Karpas-422 (cell line): ENCODE results near the gene RTN1. TPM values are rescaled to one million over a fixed set of nuclear protein-coding genes. Genes with fewer than 3 reads are reported as not detected.

Experiments used
- DNase-seq: peaks from one replicate; pipeline ENCODE4 v3.0.0-alpha.2; 2015
- H2AFZ ChIP-seq: fragments of 200-600 bp; sonication (generic); 2 replicates; pipeline ENCODE4 v1.6.1; 2014; ENCODE audit warnings: antibody characterized with exemption, low read length, mixed read lengths
- H3K27ac ChIP-seq: fragments of 200-600 bp; sonication (generic); 2 replicates; pipeline ENCODE4 v1.5.1; 2014; ENCODE audit warnings: mild to moderate bottlenecking, low read length, moderate library complexity
- H3K27me3 ChIP-seq: fragments of 200-600 bp; sonication (generic); 2 replicates; pipeline ENCODE4 v1.6.1; 2014; ENCODE audit warnings: low read length, mixed read lengths
- H3K36me3 ChIP-seq: fragments of 200-600 bp; sonication (generic); 2 replicates; pipeline ENCODE4 v1.6.1; 2014; ENCODE audit warnings: low read length, mixed read lengths; ENCODE audit not compliant: insufficient read depth
- H3K4me1 ChIP-seq: fragments of 200-600 bp; sonication (generic); 2 replicates; pipeline ENCODE4 v1.6.1; 2014; ENCODE audit warnings: mild to moderate bottlenecking, low read length, mixed read lengths
- H3K4me2 ChIP-seq: fragments of 200-600 bp; sonication (generic); 2 replicates; pipeline ENCODE4 v1.6.1; 2014; ENCODE audit warnings: low read length, low read depth, mild to moderate bottlenecking; ENCODE audit not compliant: poor library complexity, severe bottlenecking
- H3K4me3 ChIP-seq: fragments of 200-600 bp; sonication (generic); 2 replicates; pipeline ENCODE4 v1.5.1; 2014; ENCODE audit warnings: mild to moderate bottlenecking, antibody characterized with exemption, low read length, mixed read lengths
- H3K79me2 ChIP-seq: fragments of 200-600 bp; sonication (generic); 2 replicates; pipeline ENCODE4 v1.6.1; 2014; ENCODE audit warnings: mild to moderate bottlenecking, low read length, mixed read lengths
- H3K9ac ChIP-seq: fragments of 200-600 bp; sonication (generic); 2 replicates; pipeline ENCODE4 v1.6.0; 2014; ENCODE audit warnings: low read length
- H3K9me2 ChIP-seq: fragments of 200-600 bp; sonication (generic), shearing (Covaris generic); replicated peaks from 2 replicates; pipeline ENCODE4 v1.6.0; 2014; ENCODE audit warnings: mild to moderate bottlenecking, low read length, moderate library complexity; ENCODE audit not compliant: insufficient read depth
- H3K9me3 ChIP-seq: fragments of 300-700, 200-600 bp; sonication (generic); 2 replicates; pipeline ENCODE4 v1.6.1; 2014; ENCODE audit warnings: low read length, mixed read lengths
- H4K20me1 ChIP-seq: fragments of 200-600 bp; sonication (generic); 2 replicates; pipeline ENCODE4 v1.6.1; 2014; ENCODE audit warnings: mild to moderate bottlenecking, antibody characterized with exemption, low read length, low read depth; ENCODE audit not compliant: insufficient read depth
- total RNA-seq: library from RNA; depleted of rRNA; stranded (reverse); fragments of >200 nt; shearing (Covaris generic); gene quantifications from 2 replicates; pipeline ENCODE4 v1.2.3, GENCODE V29; 2014; ENCODE audit warnings: low replicate concordance

Gene RTN1
- total RNA-seq, 1 experiment from 2014 or later: not detected

DNA sequence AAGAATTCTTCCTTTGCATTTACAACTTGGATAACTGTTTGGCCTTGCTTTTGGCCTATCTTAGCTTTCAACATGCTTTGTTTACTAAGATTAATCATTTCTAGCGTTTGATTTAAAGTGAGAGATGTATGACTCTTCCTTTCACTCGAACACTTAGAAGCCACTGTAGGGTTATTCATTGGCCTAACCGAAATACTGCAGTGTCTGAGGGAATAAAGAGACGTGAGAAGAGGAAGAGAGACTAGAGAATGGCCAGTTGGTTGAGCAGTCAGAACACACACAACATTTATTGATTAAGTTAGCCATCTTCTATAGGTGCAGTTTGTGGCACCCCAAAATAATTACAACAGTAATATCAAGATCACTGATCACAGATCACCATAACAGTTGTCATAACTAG, 231.7 kb downstream of the RTN1 start:
- Histone ChIP-seq H3K4me3 (no peak overlapping the region), H3K4me1 (no peaks in the 10 kb centered on the region), H3K79me2 (no peaks in the 10 kb centered on the region), H3K36me3 (no peaks in the 10 kb centered on the region), H4K20me1 (no peaks in the 10 kb centered on the region), H3K27ac (no peak overlapping the region), H3K9ac (no peak overlapping the region), H2AFZ (no peak overlapping the region), H3K27me3 (no peaks in the 10 kb centered on the region), H3K4me2 (no peak overlapping the region), H3K9me2 (no peaks in the 10 kb centered on the region), H3K9me3 (peaks cover 3% of the 10 kb centered on the region; the same call in 1 of the 2 replicates)
- DNase-seq: no peak

DNA sequence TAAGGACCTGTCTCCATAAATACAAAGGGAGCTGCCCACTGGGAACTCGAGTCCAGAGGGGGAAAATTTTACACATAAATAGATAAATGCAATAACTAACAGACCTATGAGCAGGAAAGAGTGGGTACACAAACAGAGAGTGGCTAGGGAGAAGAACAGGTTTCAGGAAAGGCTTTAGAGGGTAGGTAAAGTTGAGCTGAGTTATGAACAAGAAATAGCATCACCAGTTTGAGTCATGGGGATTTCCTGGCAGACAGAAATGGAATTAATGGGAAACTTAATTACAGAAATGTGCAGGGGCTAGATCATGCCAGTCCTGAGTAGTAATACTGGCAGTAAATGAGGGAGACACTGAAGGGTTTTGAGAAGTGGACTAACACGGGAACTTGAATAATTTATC, 236.0 kb downstream of the RTN1 start:
- Histone ChIP-seq H2AFZ (no peak overlapping the region), H3K9me2 (no peaks in the 10 kb centered on the region), H3K79me2 (no peaks in the 10 kb centered on the region), H3K4me3 (no peak overlapping the region), H3K27me3 (no peaks in the 10 kb centered on the region), H4K20me1 (no peaks in the 10 kb centered on the region), H3K4me1 (no peaks in the 10 kb centered on the region), H3K27ac (no peak overlapping the region), H3K36me3 (no peaks in the 10 kb centered on the region), H3K9me3 (no peaks in the 10 kb centered on the region), H3K9ac (no peak overlapping the region), H3K4me2 (no peak overlapping the region)
- DNase-seq: no peak

DNA sequence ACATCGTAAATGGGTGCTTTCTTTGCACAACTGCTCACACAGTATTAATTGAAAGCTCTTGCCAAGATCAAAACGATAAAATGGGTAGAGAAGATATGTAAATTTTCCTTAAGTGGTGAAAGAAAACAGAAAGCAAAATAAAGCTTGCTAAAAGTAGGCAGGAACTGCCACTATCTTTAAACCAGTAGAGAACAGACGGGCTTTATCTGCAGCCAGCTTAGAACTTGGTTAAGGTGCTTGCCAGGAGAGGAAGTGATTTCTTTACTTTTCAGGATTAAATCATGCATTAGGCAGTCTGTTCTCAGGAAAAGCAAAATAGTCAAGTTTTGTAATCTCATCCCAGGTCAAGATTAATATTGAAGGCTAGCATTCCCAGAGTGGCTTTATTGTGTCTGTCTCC, 237.1 kb downstream of the RTN1 start:
- no peaks in the 10 kb centered on the region for H3K4me1 ChIP-seq
- no peak overlapping the region for H3K9ac ChIP-seq
- no peak for DNase-seq
- no peaks in the 10 kb centered on the region for H3K27me3 ChIP-seq
- no peaks in the 10 kb centered on the region for H3K79me2 ChIP-seq
- H3K27ac ChIP-seq: no peak overlapping the region
- H3K4me3 ChIP-seq: no peak overlapping the region
- no peak overlapping the region for H2AFZ ChIP-seq
- H3K36me3 ChIP-seq: no peaks in the 10 kb centered on the region
- H4K20me1 ChIP-seq: no peaks in the 10 kb centered on the region
- no peak overlapping the region for H3K4me2 ChIP-seq
- no peaks in the 10 kb centered on the region for H3K9me3 ChIP-seq
- H3K9me2 ChIP-seq: no peaks in the 10 kb centered on the region

DNA sequence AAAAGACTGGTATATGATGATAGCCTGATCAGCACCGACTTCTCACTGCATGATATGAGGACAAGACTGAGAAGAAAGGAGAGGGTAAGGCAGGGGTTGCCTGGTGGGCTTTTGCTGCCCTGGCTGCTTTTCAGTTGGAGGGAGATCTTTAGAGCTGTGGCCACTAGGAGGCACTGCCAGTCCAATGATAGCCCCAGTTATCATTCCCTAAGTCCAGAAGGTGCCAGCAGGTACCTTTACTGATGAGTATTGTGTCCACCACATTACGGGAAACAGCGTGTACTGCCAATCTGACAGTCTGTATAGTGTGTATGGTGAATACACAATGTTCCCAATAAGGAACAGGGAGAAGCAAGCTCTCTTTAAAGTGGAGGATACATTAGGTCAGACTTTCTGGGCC, 238.2 kb downstream of the RTN1 start:
- no peaks in the 10 kb centered on the region for H3K27me3 ChIP-seq
- no peaks in the 10 kb centered on the region for H3K36me3 ChIP-seq
- H4K20me1 ChIP-seq: no peaks in the 10 kb centered on the region
- no peak overlapping the region for H3K4me2 ChIP-seq
- no peak overlapping the region for H3K9ac ChIP-seq
- peak; percentile 87 for DNase-seq
- no peak overlapping the region for H2AFZ ChIP-seq
- no peaks in the 10 kb centered on the region for H3K9me2 ChIP-seq
- H3K27ac ChIP-seq: no peak overlapping the region
- H3K4me3 ChIP-seq: no peak overlapping the region
- H3K9me3 ChIP-seq: no peaks in the 10 kb centered on the region
- H3K79me2 ChIP-seq: no peaks in the 10 kb centered on the region
- H3K4me1 ChIP-seq: no peaks in the 10 kb centered on the region

DNA sequence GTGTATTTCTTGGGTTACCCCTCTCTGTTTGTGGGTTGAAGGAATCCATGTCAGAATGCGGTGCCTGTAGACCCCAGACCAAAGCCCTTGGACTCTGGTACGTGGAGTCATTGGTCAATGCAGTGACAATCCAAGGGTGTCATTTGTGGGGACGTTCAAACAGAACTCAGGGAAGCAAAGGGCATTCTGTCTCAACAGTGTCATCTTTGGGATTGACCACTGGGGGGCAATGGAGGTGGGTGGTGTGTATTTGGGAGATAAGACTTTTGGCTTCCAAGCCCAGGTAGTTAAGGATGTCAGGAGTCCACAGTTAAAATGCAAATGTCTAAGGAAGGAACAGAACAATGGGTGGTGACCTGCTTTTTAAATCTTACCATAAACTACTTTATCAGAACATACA, 239.3 kb downstream of the RTN1 start:
- no peaks in the 10 kb centered on the region for H3K9me3 ChIP-seq
- no peak overlapping the region for H3K4me2 ChIP-seq

DNA sequence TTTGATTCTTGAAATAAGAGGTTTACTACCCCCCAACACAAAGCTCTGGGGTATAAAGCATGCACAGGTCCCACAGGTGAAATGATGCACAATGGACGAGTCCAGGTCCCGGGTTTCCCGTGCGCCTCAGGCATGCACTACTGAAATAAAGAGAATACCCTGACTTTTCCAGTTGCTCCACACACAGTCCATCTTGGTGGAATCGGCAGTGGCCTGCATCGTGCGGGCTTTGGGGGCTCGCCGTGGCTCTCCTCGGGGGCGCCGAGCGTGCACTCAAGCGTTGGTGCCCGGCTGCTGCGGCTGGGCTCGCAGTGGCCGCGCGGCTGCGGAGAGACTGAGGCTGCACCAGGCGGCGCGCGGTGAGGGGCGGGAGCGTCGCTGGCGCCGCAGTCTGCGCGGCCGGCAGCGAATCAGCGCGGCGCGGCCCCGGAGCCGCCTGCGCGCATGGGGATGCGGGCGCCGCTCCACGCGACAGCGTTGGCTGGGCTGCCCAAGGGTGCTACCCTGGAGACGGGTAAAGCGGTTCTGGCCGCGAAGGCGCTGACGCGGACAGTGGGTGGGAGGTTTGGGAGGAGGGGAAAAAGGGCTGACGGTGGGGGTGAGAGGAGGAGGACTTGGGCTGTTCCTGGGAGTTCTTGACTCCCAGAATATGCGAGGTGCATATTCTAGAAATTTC, 240.2 kb downstream of the RTN1 start:
- no peaks in the 10 kb centered on the region for H4K20me1 ChIP-seq
- no peak overlapping the region for H3K4me2 ChIP-seq
- H3K4me1 ChIP-seq: no peaks in the 10 kb centered on the region
- no peaks in the 10 kb centered on the region for H3K9me3 ChIP-seq
- no peak overlapping the region for H3K4me3 ChIP-seq
- H2AFZ ChIP-seq: no peak overlapping the region
- H3K27ac ChIP-seq: no peak overlapping the region
- H3K9ac ChIP-seq: no peak overlapping the region
- H3K36me3 ChIP-seq: no peaks in the 10 kb centered on the region
- no peaks in the 10 kb centered on the region for H3K27me3 ChIP-seq
- H3K79me2 ChIP-seq: no peaks in the 10 kb centered on the region
- no peak for DNase-seq
- H3K9me2 ChIP-seq: no peaks in the 10 kb centered on the region

More for the DNA sequence above, 239.3 kb downstream of the RTN1 start:
- no peaks in the 10 kb centered on the region for H3K36me3 ChIP-seq
- H3K4me1 ChIP-seq: no peaks in the 10 kb centered on the region
- H3K79me2 ChIP-seq: no peaks in the 10 kb centered on the region
- H3K9ac ChIP-seq: no peak overlapping the region
- H3K9me2 ChIP-seq: no peaks in the 10 kb centered on the region
- no peak overlapping the region for H3K27ac ChIP-seq
- no peaks in the 10 kb centered on the region for H4K20me1 ChIP-seq
- H2AFZ ChIP-seq: no peak overlapping the region
- H3K27me3 ChIP-seq: no peaks in the 10 kb centered on the region
- H3K4me3 ChIP-seq: no peak overlapping the region
- DNase-seq: peak; percentile 63

DNA sequence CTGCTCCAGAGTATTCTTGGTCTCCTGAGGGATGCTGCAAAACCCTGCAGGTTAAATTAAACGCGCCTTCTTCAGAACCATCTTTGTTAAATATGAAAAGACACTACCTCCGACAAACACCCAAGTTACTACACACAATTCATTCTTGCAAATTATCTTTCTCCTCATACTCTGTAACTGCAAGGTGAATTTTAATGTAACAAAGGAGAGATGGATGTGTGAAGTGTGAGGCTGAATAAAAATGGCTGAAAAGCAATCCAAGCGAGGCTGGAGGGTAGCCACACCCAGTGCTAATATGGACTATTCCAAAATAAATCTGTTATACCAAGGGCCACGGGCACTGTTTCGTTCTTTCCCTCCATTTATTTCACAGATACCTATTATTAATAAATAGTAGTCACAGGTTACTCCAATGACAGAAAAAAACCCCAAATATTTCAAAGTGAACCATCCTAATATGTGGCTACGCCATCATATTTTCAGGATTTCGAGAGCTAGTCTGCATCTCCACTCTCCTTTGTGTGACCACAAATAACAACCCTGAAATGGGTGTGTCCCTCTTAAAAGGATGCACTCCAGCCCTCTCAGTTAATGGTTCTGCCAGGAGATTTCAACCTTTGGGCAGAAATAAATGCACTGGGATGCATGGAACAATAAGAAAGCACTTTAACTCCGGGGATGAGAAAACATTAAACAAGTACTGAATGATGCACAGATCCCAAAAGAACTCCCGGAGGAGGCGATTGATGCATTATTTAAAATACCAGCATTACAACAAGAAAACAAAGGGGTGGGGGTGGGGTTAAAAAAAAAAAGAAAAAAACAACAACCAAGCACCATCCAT, 240.9 kb downstream of the RTN1 start:
- Histone ChIP-seq H4K20me1 (no peaks in the 10 kb centered on the region), H3K9me2 (no peaks in the 10 kb centered on the region), H3K4me2 (no peak overlapping the region), H3K79me2 (no peaks in the 10 kb centered on the region), H3K4me3 (no peak overlapping the region), H3K9me3 (no peaks in the 10 kb centered on the region), H3K36me3 (no peaks in the 10 kb centered on the region), H3K27me3 (no peaks in the 10 kb centered on the region), H2AFZ (no peak overlapping the region), H3K9ac (no peak overlapping the region), H3K27ac (no peak overlapping the region), H3K4me1 (no peaks in the 10 kb centered on the region)
- no peak for DNase-seq

DNA sequence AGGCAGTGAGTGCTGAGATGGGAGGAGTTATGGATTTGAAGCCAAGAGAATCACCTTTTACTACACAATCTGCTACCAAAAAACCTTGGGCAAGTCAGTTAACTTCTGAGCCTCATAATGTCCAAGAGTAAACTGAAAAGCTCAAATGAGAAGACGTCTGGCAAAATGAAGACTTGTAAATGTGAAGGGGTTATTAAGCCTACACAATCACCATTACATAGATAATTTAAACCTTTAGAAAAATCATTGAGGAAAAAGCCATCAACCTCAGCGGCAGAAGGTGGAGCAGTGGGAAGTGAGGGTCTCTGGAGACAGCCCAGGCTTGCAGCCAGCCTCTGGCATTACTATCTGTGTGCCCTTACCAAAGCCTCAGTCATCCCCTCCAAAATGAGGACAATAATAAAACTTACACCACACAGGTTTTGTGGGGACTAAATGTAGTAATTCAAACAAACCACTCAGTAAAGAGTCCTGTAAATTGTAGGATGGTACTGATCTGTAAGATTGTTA, 243.5 kb downstream of the RTN1 start:
- no peak overlapping the region for H3K27ac ChIP-seq
- no peak overlapping the region for H3K4me3 ChIP-seq
- no peaks in the 10 kb centered on the region for H3K79me2 ChIP-seq
- no peak overlapping the region for H3K4me2 ChIP-seq
- no peaks in the 10 kb centered on the region for H4K20me1 ChIP-seq
- no peak for DNase-seq
- H3K9ac ChIP-seq: no peak overlapping the region
- no peaks in the 10 kb centered on the region for H3K36me3 ChIP-seq
- no peaks in the 10 kb centered on the region for H3K9me3 ChIP-seq
- no peak overlapping the region for H2AFZ ChIP-seq
- H3K9me2 ChIP-seq: no peaks in the 10 kb centered on the region
- H3K27me3 ChIP-seq: no peaks in the 10 kb centered on the region
- no peaks in the 10 kb centered on the region for H3K4me1 ChIP-seq
